ENCODE measurements around the gene RARA. TPM values are rescaled to one million over a fixed set of nuclear protein-coding genes. Genes with fewer than 3 reads are reported as not detected.
A peak's percentile ranks its signal among the peaks of the same experiment; 100 is the strongest.
"Not testable (repeated sequence)": the region's sequence is repeated elsewhere in the genome, so short reads cannot be mapped to it uniquely, and the experiment has no call there.

RARA gene
- total RNA-seq, 2 donors from 2014 or later = 22.7 to 27.6 TPM

GRCh38 chr17:40301315-40301714, 7.7 kb upstream of the RARA start:
- Histone ChIP-seq H3K4me3 (ENCODE audit: low read length) (no peak overlapping the region), H3K27me3 (ENCODE audit: control insufficient read depth, insufficient read depth, low read length, poor library complexity, severe bottlenecking) (no peaks in the 10 kb centered on the region), H3K4me1 (ENCODE audit: control insufficient read depth, insufficient read depth, low read length) (peaks cover 8% of the 10 kb centered on the region), H3K27ac (ENCODE audit: low read depth, low read length) (no peak overlapping the region), H3K36me3 (ENCODE audit: control insufficient read depth, insufficient read depth, low read length) (peaks cover 71% of the 10 kb centered on the region), H3K9me3 (ENCODE audit: control insufficient read depth, low read length) (no peaks in the 10 kb centered on the region), H3K9ac (ENCODE audit: extremely low read depth, low read length, poor library complexity, severe bottlenecking) (no peak overlapping the region)
- Mint-ChIP-seq H3K4me1 (peaks cover 28% of the 10 kb centered on the region), H3K27me3 (ENCODE audit: insufficient read depth) (no peaks in the 10 kb centered on the region), H3K4me3 (no peak overlapping the region), H3K36me3 (ENCODE audit: low read depth) (peaks cover 46% of the 10 kb centered on the region), H3K9me3 (no peaks in the 10 kb centered on the region), H3K27ac (no peak overlapping the region)
- DNase-seq = peak; percentile 92
- TF ChIP-seq CTCF (conservative IDR thresholded peaks at IDR 0.05) = peak; percentile 63
- WGBS, 2 experiments (ENCODE audit: insufficient coverage in 1 of 2, insufficient read length in 1 of 2) = 50 to 72% methylated on average over 4 of the region's 4 CpGs

- no peaks in the 10 kb centered on the region for H3K27me3 Mint-ChIP-seq (ENCODE audit: insufficient read depth)
- WGBS, 2 experiments (ENCODE audit: insufficient coverage in 1 of 2, insufficient read length in 1 of 2) = 79 to 89% methylated on average over 4 of the region's 4 CpGs
- peaks cover 28% of the 10 kb centered on the region for H3K4me1 Mint-ChIP-seq
- no peak overlapping the region for H3K4me3 Mint-ChIP-seq
- Histone ChIP-seq H3K4me3 (ENCODE audit: low read length) (no peak overlapping the region), H3K9me3 (ENCODE audit: control insufficient read depth, low read length) (no peaks in the 10 kb centered on the region), H3K9ac (ENCODE audit: extremely low read depth, low read length, poor library complexity, severe bottlenecking) (no peak overlapping the region), H3K36me3 (ENCODE audit: control insufficient read depth, insufficient read depth, low read length) (peaks cover 55% of the 10 kb centered on the region), H3K4me1 (ENCODE audit: control insufficient read depth, insufficient read depth, low read length) (peaks cover 19% of the 10 kb centered on the region), H3K27ac (ENCODE audit: low read depth, low read length) (no peak overlapping the region), H3K27me3 (ENCODE audit: control insufficient read depth, insufficient read depth, low read length, poor library complexity, severe bottlenecking) (no peaks in the 10 kb centered on the region)
- TF ChIP-seq CTCF (conservative IDR thresholded peaks at IDR 0.05) = peak; percentile 81
- DNase-seq = peak; percentile 88
- H3K27ac Mint-ChIP-seq = no peak overlapping the region
- no peaks in the 10 kb centered on the region for H3K9me3 Mint-ChIP-seq
- H3K36me3 Mint-ChIP-seq (ENCODE audit: low read depth) = peaks cover 34% of the 10 kb centered on the region
Observed at GRCh38 chr17:40303009-40303657, 5.8 kb upstream of the RARA start.

- no peak for DNase-seq
- no peak for TF ChIP-seq CTCF (conservative IDR thresholded peaks at IDR 0.05)
- Mint-ChIP-seq H3K4me3 (no peak overlapping the region), H3K4me1 (peaks cover 28% of the 10 kb centered on the region), H3K9me3 (no peaks in the 10 kb centered on the region), H3K27me3 (ENCODE audit: insufficient read depth) (no peaks in the 10 kb centered on the region), H3K27ac (no peak overlapping the region), H3K36me3 (ENCODE audit: low read depth) (peaks cover 27% of the 10 kb centered on the region)
- Histone ChIP-seq H3K9me3 (ENCODE audit: control insufficient read depth, low read length) (no peaks in the 10 kb centered on the region), H3K4me3 (ENCODE audit: low read length) (no peak overlapping the region), H3K27me3 (ENCODE audit: control insufficient read depth, insufficient read depth, low read length, poor library complexity, severe bottlenecking) (no peaks in the 10 kb centered on the region), H3K9ac (ENCODE audit: extremely low read depth, low read length, poor library complexity, severe bottlenecking) (no peak overlapping the region), H3K4me1 (ENCODE audit: control insufficient read depth, insufficient read depth, low read length) (peaks cover 24% of the 10 kb centered on the region), H3K27ac (ENCODE audit: low read depth, low read length) (no peak overlapping the region), H3K36me3 (ENCODE audit: control insufficient read depth, insufficient read depth, low read length) (peaks cover 48% of the 10 kb centered on the region)
- WGBS, 2 experiments (ENCODE audit: insufficient coverage in 1 of 2, insufficient read length in 1 of 2) = 88 to 96% methylated on average over 5 of the region's 5 CpGs
Observed at GRCh38 chr17:40303708-40304551, 5.0 kb upstream of the RARA start.

- not testable (repeated sequence) for H3K27ac ChIP-seq (ENCODE audit: low read depth, low read length); H3K9me3 Mint-ChIP-seq; H3K27me3 ChIP-seq (ENCODE audit: control insufficient read depth, insufficient read depth, low read length, poor library complexity, severe bottlenecking); H3K9me3 ChIP-seq (ENCODE audit: control insufficient read depth, low read length); H3K4me3 Mint-ChIP-seq; H3K27ac Mint-ChIP-seq; H3K4me3 ChIP-seq (ENCODE audit: low read length); H3K27me3 Mint-ChIP-seq (ENCODE audit: insufficient read depth); H3K9ac ChIP-seq (ENCODE audit: extremely low read depth, low read length, poor library complexity, severe bottlenecking); DNase-seq
- WGBS, 2 experiments (ENCODE audit: insufficient coverage in 1 of 2, insufficient read length in 1 of 2) = 90 to 93% methylated on average over 4 of the region's 5 CpGs
- H3K4me1 ChIP-seq (ENCODE audit: control insufficient read depth, insufficient read depth, low read length) = peaks cover 24% of the 10 kb centered on the region
- peaks cover 42% of the 10 kb centered on the region for H3K36me3 ChIP-seq (ENCODE audit: control insufficient read depth, insufficient read depth, low read length)
- peaks cover 31% of the 10 kb centered on the region for H3K4me1 Mint-ChIP-seq
- H3K36me3 Mint-ChIP-seq (ENCODE audit: low read depth) = peaks cover 23% of the 10 kb centered on the region
Observed at GRCh38 chr17:40304552-40304863, 4.5 kb upstream of the RARA start.

- Mint-ChIP-seq H3K36me3 (ENCODE audit: low read depth) (peaks cover 22% of the 10 kb centered on the region), H3K4me1 (peaks cover 34% of the 10 kb centered on the region)
- DNase-seq; H3K9me3 ChIP-seq (ENCODE audit: control insufficient read depth, low read length); H3K27me3 ChIP-seq (ENCODE audit: control insufficient read depth, insufficient read depth, low read length, poor library complexity, severe bottlenecking); H3K27ac ChIP-seq (ENCODE audit: low read depth, low read length); H3K9me3 Mint-ChIP-seq; H3K27ac Mint-ChIP-seq; H3K4me3 Mint-ChIP-seq; H3K4me3 ChIP-seq (ENCODE audit: low read length); H3K9ac ChIP-seq (ENCODE audit: extremely low read depth, low read length, poor library complexity, severe bottlenecking); H3K27me3 Mint-ChIP-seq (ENCODE audit: insufficient read depth): not testable (repeated sequence)
- Histone ChIP-seq H3K36me3 (ENCODE audit: control insufficient read depth, insufficient read depth, low read length) (peaks cover 39% of the 10 kb centered on the region), H3K4me1 (ENCODE audit: control insufficient read depth, insufficient read depth, low read length) (peaks cover 24% of the 10 kb centered on the region)
- WGBS, 2 experiments (ENCODE audit: insufficient coverage in 1 of 2, insufficient read length in 1 of 2) = 93 to 94% methylated on average over 2 to 5 of the region's 5 CpGs
Observed at GRCh38 chr17:40304866-40305265, 4.1 kb upstream of the RARA start.
